GM12891 (cell line): ENCODE results near the gene KCNIP1.

Experiments
- DNase-seq: peaks from one replicate; pipeline ENCODE4 v3.0.0; 2011; ENCODE audit warnings: low spot score; ENCODE audit not compliant: insufficient read length
- FAIRE-seq: peaks from 2 replicates; lab custom pipeline; 2011; peaks lifted over from hg19 to GRCh38; lab: Jason Lieb, UNC
- PAX5 ChIP-seq: IDR thresholded peaks from 2 replicates; pipeline ENCODE4 v1.6.1; 2011; ENCODE audit warnings: low read length, moderate library complexity, mild to moderate bottlenecking; ENCODE audit not compliant: insufficient read depth, severe bottlenecking
- POLR2A ChIP-seq: IDR thresholded peaks from 2 replicates; pipeline ENCODE4 v1.6.1; 2011; ENCODE audit warnings: low read depth, low read length, control low read depth
- POLR2AphosphoS5 ChIP-seq: IDR thresholded peaks from 2 replicates; pipeline ENCODE4 v1.6.1; 2011; ENCODE audit warnings: low read depth, low read length, control low read depth
- POU2F2 ChIP-seq: IDR thresholded peaks from 2 replicates; pipeline ENCODE4 v1.6.1; 2011; ENCODE audit warnings: low read depth, mild to moderate bottlenecking, control low read depth, low read length, moderate library complexity
- SPI1 ChIP-seq: IDR thresholded peaks from 2 replicates; pipeline ENCODE4 v1.6.1; 2011; ENCODE audit warnings: low read depth, low read length, control low read depth
- TAF1 ChIP-seq: IDR thresholded peaks from 2 replicates; pipeline ENCODE4 v1.6.1; 2011; ENCODE audit warnings: low read depth, low read length, control low read depth

KCNIP1 gene

DNA sequence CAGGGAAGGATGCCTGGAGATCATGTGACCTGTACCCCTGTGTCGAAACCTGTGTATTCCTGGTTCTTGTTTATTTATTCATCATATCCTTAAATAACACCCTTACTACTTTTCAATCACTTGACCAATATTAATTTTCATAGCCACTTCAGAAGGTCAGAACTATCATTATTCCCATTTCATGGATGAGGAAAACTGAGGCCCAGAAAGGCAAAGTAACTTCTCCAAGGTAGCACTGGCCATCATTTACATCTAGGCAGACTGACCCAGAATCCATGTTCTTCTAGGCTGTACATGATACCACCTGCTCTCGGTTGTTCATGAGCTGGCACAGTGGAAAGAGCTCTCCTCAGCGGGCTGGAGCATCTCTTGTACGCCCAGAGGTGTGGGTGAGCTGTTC lies 49.4 kb downstream of the KCNIP1 start:
- FAIRE-seq (no peak), DNase-seq (no peak)
- no peak for TF ChIP-seq POU2F2

GRCh38 chr5:170554521-170555267 lies 50.9 kb downstream of the KCNIP1 start:
- no peak for TF ChIP-seq POU2F2
- no peak for TF ChIP-seq PAX5
- TF ChIP-seq SPI1, result no peak
- no peak for TF ChIP-seq POLR2AphosphoS5
- TF ChIP-seq POLR2A, result no peak
- TF ChIP-seq TAF1, result no peak
- DNase-seq (no peak), FAIRE-seq (no peak)

- FAIRE-seq, result no peak
- no peak for DNase-seq
- no peak for TF ChIP-seq PAX5
- no peak for TF ChIP-seq TAF1
- no peak for TF ChIP-seq POLR2A
- no peak for TF ChIP-seq POU2F2
- TF ChIP-seq SPI1, result no peak
These were observed 53.5 kb downstream of the KCNIP1 start for GRCh38 chr5:170557314-170557713.

DNA sequence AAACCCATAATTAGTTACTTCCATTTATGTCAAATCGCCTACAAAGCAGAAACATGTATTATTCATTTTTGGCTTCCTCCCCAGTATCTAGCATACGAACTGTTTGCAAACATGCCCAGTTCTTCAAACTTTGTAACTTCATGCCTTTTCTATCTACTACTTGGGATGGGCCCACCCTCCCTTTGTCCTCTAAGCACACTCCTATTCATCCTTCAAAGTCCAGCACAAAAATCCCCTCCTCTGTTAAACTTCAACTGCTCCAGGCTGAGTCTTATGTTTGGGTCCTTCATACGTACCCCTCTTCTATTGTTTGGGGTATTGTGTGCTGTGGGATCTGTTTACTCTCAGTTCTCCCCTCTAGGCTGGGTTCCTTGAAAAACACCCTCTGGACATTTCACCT lies 55.5 kb downstream of the KCNIP1 start:
- TF ChIP-seq SPI1, result no peak
- no peak for TF ChIP-seq PAX5
- TF ChIP-seq TAF1, result no peak
- TF ChIP-seq POLR2AphosphoS5, result no peak
- no peak for TF ChIP-seq POU2F2
- TF ChIP-seq POLR2A, result no peak
- DNase-seq (no peak), FAIRE-seq (no peak)

- no peak for TF ChIP-seq SPI1
- TF ChIP-seq PAX5, result no peak
- TF ChIP-seq POLR2A, result no peak
- no peak for TF ChIP-seq POU2F2
- TF ChIP-seq TAF1, result no peak
- TF ChIP-seq POLR2AphosphoS5, result no peak
- no peak for FAIRE-seq
- DNase-seq, result no peak
These were observed 57.1 kb downstream of the KCNIP1 start for GRCh38 chr5:170560938-170561337.

- no peak for DNase-seq
- TF ChIP-seq POU2F2 (no peak), POLR2AphosphoS5 (no peak), POLR2A (no peak), TAF1 (no peak), SPI1 (no peak), PAX5 (no peak)
- FAIRE-seq, result no peak
These were observed 58.5 kb downstream of the KCNIP1 start for GRCh38 chr5:170562166-170562874.

- TF ChIP-seq POU2F2 (no peak), TAF1 (no peak), PAX5 (no peak), POLR2AphosphoS5 (no peak), POLR2A (no peak), SPI1 (no peak)
- DNase-seq, result no peak
- FAIRE-seq, result no peak
These were observed 59.0 kb downstream of the KCNIP1 start for GRCh38 chr5:170562875-170563228.

DNA sequence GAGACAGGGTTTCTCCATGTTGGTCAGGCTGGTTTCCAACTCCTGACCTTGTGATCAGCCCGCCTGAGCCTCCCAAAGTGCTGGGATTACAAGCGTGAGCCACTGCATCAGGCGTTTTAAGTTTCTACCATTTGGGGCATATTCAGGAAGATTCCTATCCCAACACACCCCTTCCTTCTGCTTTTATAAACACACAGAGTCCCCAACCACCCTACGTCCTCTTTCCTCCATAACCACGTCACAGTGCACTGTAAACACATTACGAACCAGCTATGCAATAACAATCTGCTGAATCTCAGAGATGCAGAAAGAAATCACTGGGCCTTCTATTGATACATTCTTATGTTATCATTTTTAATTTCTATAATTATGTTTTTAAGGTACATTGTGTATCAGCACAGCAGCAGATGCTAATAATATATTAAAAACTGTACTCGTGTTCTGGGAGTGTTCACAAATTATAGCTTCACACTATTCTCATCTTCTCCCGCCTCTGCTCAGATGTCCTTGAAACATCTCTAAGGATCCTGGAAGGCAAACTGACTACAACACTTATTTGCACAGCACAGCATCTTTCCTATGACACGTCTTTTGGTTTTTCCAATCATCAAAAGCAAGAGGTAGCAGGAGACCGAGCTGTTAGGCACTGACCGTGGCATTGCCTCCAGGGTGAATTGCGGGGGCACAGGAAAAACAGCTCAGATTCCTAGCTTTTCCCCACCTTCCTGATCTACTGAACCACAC lies 60.2 kb downstream of the KCNIP1 start:
- FAIRE-seq, result no peak
- DNase-seq, result no peak
- no peak for TF ChIP-seq POLR2AphosphoS5
- TF ChIP-seq PAX5, result no peak
- no peak for TF ChIP-seq SPI1
- no peak for TF ChIP-seq POU2F2
- no peak for TF ChIP-seq TAF1
- no peak for TF ChIP-seq POLR2A

DNA sequence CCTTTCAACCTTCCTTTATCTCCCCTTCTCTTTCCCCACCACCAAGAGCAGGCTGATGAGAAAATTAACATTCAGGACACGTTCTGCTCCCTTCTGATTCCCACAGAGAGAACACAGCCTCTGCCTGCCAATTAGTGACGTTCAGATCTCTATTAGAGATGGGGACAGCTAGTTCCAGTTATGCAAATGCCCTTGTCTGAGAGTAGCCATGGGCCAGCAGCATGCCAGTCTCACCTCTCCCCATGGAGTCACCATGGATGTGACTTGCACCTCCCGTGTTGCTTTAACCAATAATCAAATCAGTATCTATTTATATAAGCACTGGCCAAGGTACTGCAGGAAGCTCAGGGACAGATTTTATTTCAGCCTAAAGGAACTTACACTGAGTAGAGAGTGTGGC lies 61.3 kb downstream of the KCNIP1 start:
- FAIRE-seq, result no peak
- no peak for DNase-seq
- TF ChIP-seq SPI1 (no peak), POLR2A (no peak), POLR2AphosphoS5 (no peak), POU2F2 (no peak), PAX5 (no peak), TAF1 (no peak)
